Retinal pigment epithelial cell (primary cell): ENCODE measurements around the gene FNDC3B.

Experiments used
- DNase-seq: peaks from one replicate; pipeline ENCODE4 v3.0.0-alpha.2; 2010; ENCODE audit warnings: low read depth
- H3K4me3 ChIP-seq: 2 replicates; pipeline ENCODE4 v1.5.1; 2011; ENCODE audit warnings: mild to moderate bottlenecking, low read length, control low read depth, moderate library complexity
- TF ChIP-seq, protein P1 (sequence below): conservative IDR thresholded peaks from 2 replicates; pipeline ENCODE4 v1.5.1; 2011; ENCODE audit warnings: low read depth, low read length, control low read depth, inconsistent platforms

FNDC3B gene

DNA sequence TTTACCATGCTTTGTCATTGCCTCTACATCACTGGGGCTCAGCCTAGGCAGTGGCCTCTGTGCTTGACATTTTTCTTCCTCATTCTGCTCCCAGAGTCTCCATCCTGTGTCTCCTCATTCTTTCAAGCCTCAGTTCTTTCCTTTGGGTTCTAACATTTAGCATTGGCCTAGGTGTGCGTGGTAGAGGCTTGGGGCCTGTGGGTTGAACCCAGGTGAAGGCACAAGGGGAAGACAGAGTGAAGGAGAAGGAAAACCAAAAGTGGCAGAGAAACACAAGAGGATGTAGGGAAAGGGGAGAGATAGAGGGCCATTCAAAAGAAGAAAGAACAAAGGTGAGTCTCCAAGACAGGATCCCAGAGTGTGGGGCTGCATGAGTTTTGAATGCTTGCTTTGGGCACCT is 75.7 kb downstream of the FNDC3B start:
- TF ChIP-seq, protein P1, sequence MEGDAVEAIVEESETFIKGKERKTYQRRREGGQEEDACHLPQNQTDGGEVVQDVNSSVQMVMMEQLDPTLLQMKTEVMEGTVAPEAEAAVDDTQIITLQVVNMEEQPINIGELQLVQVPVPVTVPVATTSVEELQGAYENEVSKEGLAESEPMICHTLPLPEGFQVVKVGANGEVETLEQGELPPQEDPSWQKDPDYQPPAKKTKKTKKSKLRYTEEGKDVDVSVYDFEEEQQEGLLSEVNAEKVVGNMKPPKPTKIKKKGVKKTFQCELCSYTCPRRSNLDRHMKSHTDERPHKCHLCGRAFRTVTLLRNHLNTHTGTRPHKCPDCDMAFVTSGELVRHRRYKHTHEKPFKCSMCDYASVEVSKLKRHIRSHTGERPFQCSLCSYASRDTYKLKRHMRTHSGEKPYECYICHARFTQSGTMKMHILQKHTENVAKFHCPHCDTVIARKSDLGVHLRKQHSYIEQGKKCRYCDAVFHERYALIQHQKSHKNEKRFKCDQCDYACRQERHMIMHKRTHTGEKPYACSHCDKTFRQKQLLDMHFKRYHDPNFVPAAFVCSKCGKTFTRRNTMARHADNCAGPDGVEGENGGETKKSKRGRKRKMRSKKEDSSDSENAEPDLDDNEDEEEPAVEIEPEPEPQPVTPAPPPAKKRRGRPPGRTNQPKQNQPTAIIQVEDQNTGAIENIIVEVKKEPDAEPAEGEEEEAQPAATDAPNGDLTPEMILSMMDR: no peak
- no peak for DNase-seq
- no peak overlapping the region for H3K4me3 ChIP-seq

DNA sequence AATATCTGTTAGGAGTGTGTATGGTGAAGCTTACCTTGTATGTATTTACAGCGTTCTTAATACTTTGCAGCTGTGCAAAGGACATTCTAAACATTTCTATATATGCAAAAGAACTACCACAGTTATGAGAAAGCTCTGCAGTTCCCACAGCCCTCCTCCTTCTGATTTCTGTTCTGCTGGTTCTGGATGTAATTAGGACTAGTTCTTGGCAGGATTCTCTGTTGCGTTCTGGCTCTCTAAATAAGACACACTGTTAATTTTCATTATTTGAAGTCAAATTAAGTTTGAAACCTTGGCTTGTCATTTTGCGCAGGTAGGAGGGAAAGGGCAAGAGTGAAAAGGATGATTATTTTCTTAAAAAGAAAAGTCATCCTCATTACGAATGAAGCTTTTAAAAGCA is 76.4 kb downstream of the FNDC3B start:
- DNase-seq: no peak
- TF ChIP-seq, protein P1: no peak
- no peak overlapping the region for H3K4me3 ChIP-seq

DNA sequence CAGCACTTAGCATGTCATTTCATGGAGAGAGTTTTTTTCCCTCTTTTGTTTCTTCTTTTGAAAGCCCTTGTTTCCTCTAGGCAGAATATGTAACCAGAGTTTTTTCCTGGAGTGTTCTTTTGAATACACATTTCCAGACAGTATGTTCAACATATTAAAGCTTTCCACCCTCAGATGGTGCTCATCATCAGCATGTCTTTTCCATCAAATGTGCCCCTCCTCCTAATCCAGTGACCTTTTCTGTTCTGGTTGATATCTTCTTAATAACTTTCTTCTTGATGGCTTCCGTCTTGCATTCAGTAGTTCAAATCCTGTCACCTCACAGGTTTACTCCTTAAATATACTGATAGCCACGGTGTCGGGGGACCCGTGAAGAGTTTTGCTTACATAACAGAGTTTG is 78.6 kb downstream of the FNDC3B start:
- DNase-seq: no peak
- TF ChIP-seq, protein P1: no peak
- H3K4me3 ChIP-seq: no peak overlapping the region

DNA sequence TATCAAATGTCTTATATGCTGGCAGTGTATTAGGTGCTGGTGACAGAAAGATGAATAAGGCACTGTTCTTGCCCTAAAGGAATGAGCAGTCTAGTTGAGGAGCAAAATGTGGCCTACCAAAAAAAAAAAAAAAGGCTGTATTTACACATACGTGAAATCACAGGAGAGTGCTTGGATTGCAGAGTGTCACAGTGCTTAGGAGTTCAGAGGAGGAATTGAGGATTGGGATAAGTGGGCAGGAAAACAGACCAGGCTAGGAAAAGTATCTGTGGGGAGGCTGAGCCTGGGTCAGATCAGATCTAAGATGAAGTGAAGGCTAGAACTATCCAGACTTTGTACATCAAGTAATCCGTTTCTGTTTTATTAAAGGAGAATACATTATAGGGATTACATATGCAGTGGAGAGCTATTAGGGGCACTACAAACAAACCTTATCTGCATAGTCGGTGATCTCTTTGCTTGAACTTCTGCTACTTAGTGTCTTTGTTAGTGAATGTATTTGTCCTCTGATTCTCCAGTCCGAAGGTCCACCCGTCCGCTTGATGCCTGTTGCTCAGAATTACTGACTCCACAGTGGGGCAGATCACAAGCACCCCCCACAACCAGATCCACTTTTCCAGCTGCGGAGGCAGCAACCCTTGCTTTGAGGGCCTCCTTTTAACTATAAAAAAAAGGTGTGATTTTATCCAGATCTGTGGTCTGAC is 80.0 kb downstream of the FNDC3B start:
- no peak for DNase-seq
- TF ChIP-seq, protein P1: no peak
- H3K4me3 ChIP-seq: no peak overlapping the region

DNA sequence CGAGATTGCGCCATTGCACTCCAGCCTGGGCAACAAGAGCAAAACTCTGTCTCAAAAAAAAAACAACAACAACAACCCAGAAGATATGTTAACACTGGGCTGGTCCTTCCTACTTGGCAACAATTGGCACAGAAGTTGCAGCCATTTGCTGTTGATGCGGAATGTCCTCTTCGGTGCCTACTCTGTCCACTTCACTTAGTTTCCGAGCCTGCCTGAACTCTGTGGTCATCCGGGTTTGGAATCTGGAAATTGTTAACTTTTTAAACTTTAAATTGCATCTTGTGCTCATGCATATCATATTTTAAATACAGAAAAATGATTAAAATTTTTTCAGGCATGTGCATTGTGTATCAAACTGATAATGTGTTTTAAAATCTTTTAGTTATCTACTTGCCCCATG is 81.5 kb downstream of the FNDC3B start:
- no peak for DNase-seq
- H3K4me3 ChIP-seq: no peak overlapping the region
- TF ChIP-seq, protein P1: no peak

DNA sequence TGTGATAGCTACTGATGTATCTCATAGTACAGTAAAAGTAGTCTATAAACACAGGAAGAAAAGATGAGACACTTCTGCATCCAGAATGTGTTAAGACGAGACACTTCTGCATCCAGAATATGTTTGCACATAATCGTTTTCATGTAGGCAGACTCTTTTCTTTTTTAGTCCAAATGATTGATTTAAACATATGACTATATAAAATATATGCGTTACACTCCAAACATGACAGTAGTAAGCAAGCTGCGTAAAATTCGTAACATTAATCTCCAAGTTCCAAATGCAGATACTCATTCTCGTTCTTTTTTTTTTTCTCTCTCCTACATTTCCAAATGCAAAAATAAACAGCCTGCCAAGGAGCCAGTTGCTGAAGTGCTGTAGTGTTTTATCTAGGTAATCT is 82.6 kb downstream of the FNDC3B start:
- TF ChIP-seq, protein P1: no peak

DNA sequence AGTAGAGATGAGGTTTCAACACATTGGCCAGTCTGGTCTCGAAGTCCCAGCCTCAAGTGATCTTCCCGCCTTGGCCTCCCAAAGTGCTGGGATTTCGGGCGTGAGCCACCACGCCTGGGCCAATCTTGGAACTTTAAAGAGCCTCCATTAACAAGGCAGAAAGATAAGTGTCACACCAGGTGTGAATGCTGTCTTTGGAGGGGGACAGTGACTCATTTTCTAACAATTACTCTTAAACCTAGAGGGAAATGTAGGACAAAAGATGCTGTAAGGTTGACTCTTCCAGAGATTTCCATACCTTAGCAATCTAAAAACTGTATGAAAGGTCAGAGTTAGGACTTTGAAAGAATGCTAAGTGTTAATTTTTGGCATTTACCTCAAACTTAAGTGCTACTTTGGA is 84.9 kb downstream of the FNDC3B start:
- TF ChIP-seq, protein P1: no peak
- no peak for DNase-seq
- H3K4me3 ChIP-seq: no peak overlapping the region

More for the DNA sequence above, 82.6 kb downstream of the FNDC3B start:
- no peak overlapping the region for H3K4me3 ChIP-seq
- no peak for DNase-seq
